Measurements from ENCODE around the gene CLASRP. TPM values are rescaled to one million over a fixed set of nuclear protein-coding genes. Genes with fewer than 3 reads are reported as not detected.

The CLASRP gene
- total RNA-seq, 3 donors from 2014 or later: 49.9 to 80.3 (median 57.0) TPM

- H3K4me3 ChIP-seq: peak overlapping the region; percentile 76 to 91 (median 77)
- H3K36me3 ChIP-seq: no peaks in the 10 kb centered on the region
- H3K4me1 ChIP-seq: peaks cover 0 to 5% of the 10 kb centered on the region in 2 donors
- H3K27me3 ChIP-seq: no peaks in the 10 kb centered on the region
- H3K9me3 ChIP-seq: no peaks in the 10 kb centered on the region
- no peak for TF ChIP-seq POLR2AphosphoS5 (IDR thresholded peaks at IDR 0.05)
- TF ChIP-seq POLR2A (IDR thresholded peaks at IDR 0.05): no peak
- TF ChIP-seq CTCF (IDR thresholded peaks at IDR 0.05): no peak
- intact Hi-C loops (cut with DNase I; ENCODE audit: low total_unique reads): no loop called here
- DNase-seq (ENCODE audit: low spot score in 2 of 2): no peak
- peak overlapping the region; percentile 57 to 78 for H3K27ac ChIP-seq
These were observed 39.7 kb downstream of the CLASRP start for GRCh38 chr19:45078390-45079062.

GRCh38 chr19:45079063-45079910 lies 40.4 kb downstream of the CLASRP start, which contains the start of gene GEMIN7:
GEMIN7 (plus strand) TSS chr19:45079260; CDS start chr19:45090115, 10,855 bp downstream.
- peak; percentile 55 to 77 for DNase-seq (ENCODE audit: low spot score in 2 of 2)
- Histone ChIP-seq H3K27me3 (no peaks in the 10 kb centered on the region), H3K27ac (peak within 1 kb of the TSS; percentile 57 to 78), H3K4me3 (peak within 1 kb of the TSS; percentile 76 to 91 (median 77)), H3K4me1 (peaks cover 0 to 5% of the 10 kb centered on the region in 2 donors), H3K36me3 (no peaks in the 10 kb centered on the region), H3K9me3 (no peaks in the 10 kb centered on the region)
- TF ChIP-seq POLR2A (IDR thresholded peaks at IDR 0.05): no peak
- TF ChIP-seq POLR2AphosphoS5 (IDR thresholded peaks at IDR 0.05): peak; percentile 42 to 61 (median 44)
- peak in 1 of 3 donors; percentile 25 for TF ChIP-seq CTCF (IDR thresholded peaks at IDR 0.05)
- intact Hi-C loops (cut with DNase I; ENCODE audit: low total_unique reads): no loop called here

- H3K27ac ChIP-seq: peak overlapping the region; percentile 57 to 78
- no peaks in the 10 kb centered on the region for H3K27me3 ChIP-seq
- H3K9me3 ChIP-seq: no peaks in the 10 kb centered on the region
- H3K4me3 ChIP-seq: peak overlapping the region; percentile 76 to 91 (median 77)
- no peaks in the 10 kb centered on the region for H3K36me3 ChIP-seq
- intact Hi-C loops (cut with DNase I; ENCODE audit: low total_unique reads): no loop called here
- H3K4me1 ChIP-seq: peaks cover 0 to 5% of the 10 kb centered on the region in 2 donors
- TF ChIP-seq CTCF (IDR thresholded peaks at IDR 0.05) (no peak), POLR2AphosphoS5 (IDR thresholded peaks at IDR 0.05) (no peak), POLR2A (IDR thresholded peaks at IDR 0.05) (no peak)
- DNase-seq (ENCODE audit: low spot score in 2 of 2): no peak
These were observed 41.1 kb downstream of the CLASRP start for GRCh38 chr19:45079911-45080370.

GRCh38 chr19:45082170-45082569 lies 43.3 kb downstream of the CLASRP start:
- H3K9me3 ChIP-seq: no peaks in the 10 kb centered on the region
- H3K36me3 ChIP-seq: no peaks in the 10 kb centered on the region
- TF ChIP-seq CTCF (IDR thresholded peaks at IDR 0.05): no peak
- TF ChIP-seq POLR2AphosphoS5 (IDR thresholded peaks at IDR 0.05): no peak
- no peak for TF ChIP-seq POLR2A (IDR thresholded peaks at IDR 0.05)
- H3K4me1 ChIP-seq: peaks cover 0 to under 1% of the 10 kb centered on the region in 2 donors
- no peaks in the 10 kb centered on the region for H3K27me3 ChIP-seq
- no peak overlapping the region for H3K4me3 ChIP-seq
- no peak for DNase-seq (ENCODE audit: low spot score in 2 of 2)
- H3K27ac ChIP-seq: no peak overlapping the region
- intact Hi-C loops (cut with DNase I; ENCODE audit: low total_unique reads): no loop called here

Measured in breast epithelium (tissue), 4 donors.